Neural cell (in vitro differentiated cells): Measurements from ENCODE around the gene UVRAG. TPM values are rescaled to one million over a fixed set of nuclear protein-coding genes. Genes with fewer than 3 reads are reported as not detected.

Experiments
- H2AFZ ChIP-seq: fragments of 200-600, 300-800 bp; sonication (generic), shearing (Covaris generic); 2 replicates; pipeline ENCODE4 v1.6.0; 2014; ENCODE audit warnings: low read depth, mild to moderate bottlenecking, antibody characterized with exemption, low read length, moderate library complexity
- H3F3A ChIP-seq: fragments of 200-600 bp; shearing (Covaris generic); 2 replicates; pipeline ENCODE4 v1.6.1; 2016; ENCODE audit warnings: mild to moderate bottlenecking, moderate library complexity, mixed read lengths, antibody characterized with exemption, low read length; ENCODE audit not compliant: insufficient read depth, poor library complexity, severe bottlenecking
- H3K27ac ChIP-seq: fragments of 200-600, 300-800 bp; sonication (generic), shearing (Covaris generic); 2 replicates; pipeline ENCODE4 v1.5.1; 2014; ENCODE audit warnings: mild to moderate bottlenecking, low read length, moderate library complexity
- H3K27me3 ChIP-seq: fragments of 300-800, 200-600 bp; sonication (generic), shearing (Covaris generic); 2 replicates; pipeline ENCODE4 v1.6.0; 2014; ENCODE audit warnings: mild to moderate bottlenecking, low read depth, low read length, moderate library complexity; ENCODE audit not compliant: insufficient read depth
- H3K36me3 ChIP-seq: fragments of 300-800, 200-600 bp; sonication (generic), shearing (Covaris generic); 2 replicates; pipeline ENCODE4 v1.5.1; 2014; ENCODE audit warnings: mild to moderate bottlenecking, antibody characterized with exemption, low read length, moderate library complexity; ENCODE audit not compliant: insufficient read depth
- H3K4me2 ChIP-seq: fragments of 300-800, 200-600 bp; sonication (generic), shearing (Covaris generic); 2 replicates; pipeline ENCODE4 v1.6.0; 2014; ENCODE audit warnings: mild to moderate bottlenecking, low read length
- H3K4me3 ChIP-seq: fragments of 300-800, 200-600 bp; sonication (generic), shearing (Covaris generic); 2 replicates; pipeline ENCODE4 v1.5.1; 2014; ENCODE audit warnings: mild to moderate bottlenecking, low read length, moderate library complexity
- H3K79me2 ChIP-seq: fragments of 200-600 bp; shearing (Covaris generic); replicated peaks from 2 replicates; pipeline ENCODE4 v1.6.0; 2014; ENCODE audit warnings: mild to moderate bottlenecking, low read length, moderate library complexity; ENCODE audit not compliant: insufficient read depth
- H3K9ac ChIP-seq: fragments of 300-800, 200-600 bp; sonication (generic), shearing (Covaris generic); 2 replicates; pipeline ENCODE4 v1.6.1; 2016; ENCODE audit warnings: mild to moderate bottlenecking, low read length, mixed read lengths
- H3K9me2 ChIP-seq: fragments of 200-600 bp; shearing (Covaris generic); 2 replicates; pipeline ENCODE4 v1.6.1; 2016; ENCODE audit warnings: mild to moderate bottlenecking, low read length, mixed read lengths; ENCODE audit not compliant: insufficient read depth
- H3K9me3 ChIP-seq: fragments of 200-600, 300-800 bp; sonication (generic), shearing (Covaris generic); 2 replicates; pipeline ENCODE4 v1.6.1; 2016; ENCODE audit warnings: mild to moderate bottlenecking, mixed run types, low read length, moderate library complexity, mixed read lengths
- H4K20me1 ChIP-seq: fragments of 200-600 bp; shearing (Covaris generic); 2 replicates; pipeline ENCODE4 v1.6.1; 2016; ENCODE audit warnings: mild to moderate bottlenecking, mixed run types; ENCODE audit not compliant: insufficient read depth
- EP300 ChIP-seq: fragments of 450-650 bp; conservative IDR thresholded peaks from 2 replicates; pipeline ENCODE4 v1.6.1; 2014; ENCODE audit warnings: antibody characterized with exemption, mild to moderate bottlenecking, moderate library complexity; ENCODE audit not compliant: poor library complexity, severe bottlenecking
- EZH2 ChIP-seq: fragments of 200-600, 300-800 bp; shearing (Covaris generic), sonication (generic); IDR thresholded peaks from 2 replicates; pipeline ENCODE4 v1.6.1; 2014; ENCODE audit warnings: antibody characterized with exemption, low read length, borderline replicate concordance, mild to moderate bottlenecking; ENCODE audit not compliant: insufficient read depth, poor library complexity, severe bottlenecking
- MXI1 ChIP-seq: fragments of 450-650 bp; conservative IDR thresholded peaks from 2 replicates; pipeline ENCODE4 v1.6.1; 2014; ENCODE audit warnings: antibody characterized with exemption, mild to moderate bottlenecking; ENCODE audit not compliant: poor library complexity, severe bottlenecking
- POLR2AphosphoS5 ChIP-seq: IDR thresholded peaks from 2 replicates; pipeline ENCODE4 v1.6.1; 2012
- RAD21 ChIP-seq: fragments of 450-650 bp; conservative IDR thresholded peaks from 2 replicates; pipeline ENCODE4 v1.6.1; 2014; ENCODE audit warnings: antibody characterized with exemption, mild to moderate bottlenecking, moderate library complexity
- REST ChIP-seq: IDR thresholded peaks from 2 replicates; pipeline ENCODE4 v1.6.1; 2012; ENCODE audit warnings: borderline replicate concordance
- SMC3 ChIP-seq: fragments of 450-650 bp; conservative IDR thresholded peaks from 2 replicates; pipeline ENCODE4 v1.6.1; 2014; ENCODE audit warnings: antibody characterized with exemption, mild to moderate bottlenecking, moderate library complexity; ENCODE audit not compliant: poor library complexity
- TAF1 ChIP-seq: IDR thresholded peaks from 2 replicates; pipeline ENCODE4 v1.6.1; 2012; ENCODE audit warnings: low read depth
- polyA plus RNA-seq: library from polyadenylated mRNA; depleted of rRNA; stranded (reverse); fragments of >200 nt; gene quantifications from 2 replicates; pipeline ENCODE4 v1.2.3, GENCODE V29; 2014
- TF ChIP-seq, protein P1 (sequence below): fragments of 450-650 bp; IDR thresholded peaks from 2 replicates; pipeline ENCODE4 v1.5.1; 2014; ENCODE audit warnings: antibody characterized with exemption, mild to moderate bottlenecking, moderate library complexity; ENCODE audit not compliant: poor library complexity, severe bottlenecking

Gene UVRAG
- polyA plus RNA-seq, 1 donor from 2014 or later = 31.6 TPM

GRCh38 chr11:76103460-76103859 lies 288.4 kb downstream of the UVRAG start:
- Histone ChIP-seq H3K27ac (no peak overlapping the region), H3K36me3 (no peaks in the 10 kb centered on the region), H2AFZ (no peak overlapping the region), H3K9ac (no peak overlapping the region), H3K9me3 (no peaks in the 10 kb centered on the region), H3K27me3 (no peaks in the 10 kb centered on the region), H3K79me2 (no peaks in the 10 kb centered on the region), H4K20me1 (no peaks in the 10 kb centered on the region), H3K4me2 (no peak overlapping the region), H3F3A (no peaks in the 10 kb centered on the region), H3K9me2 (no peaks in the 10 kb centered on the region), H3K4me3 (no peak overlapping the region)
- no peak for TF ChIP-seq MXI1

DNA sequence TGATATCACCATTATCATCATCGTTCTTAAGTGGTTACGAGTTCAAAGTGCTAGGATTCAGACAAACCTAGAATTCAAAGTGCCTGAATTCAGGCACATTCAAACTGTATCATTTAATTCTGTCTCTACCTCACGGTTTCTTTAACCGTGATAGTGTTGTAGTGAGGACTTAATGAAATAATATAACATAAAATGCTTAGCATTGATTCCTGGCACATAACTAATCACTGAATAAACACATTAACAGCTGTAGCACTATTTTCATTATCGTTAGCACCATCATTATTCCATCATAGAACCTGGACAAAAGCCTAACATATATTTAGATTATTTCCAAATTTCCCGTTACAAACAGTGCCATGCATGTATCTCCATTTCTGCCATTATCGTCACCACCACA lies 289.3 kb downstream of the UVRAG start:
- Histone ChIP-seq H3K79me2 (no peaks in the 10 kb centered on the region), H3K4me2 (no peak overlapping the region)
- TF ChIP-seq EP300 (no peak), MXI1 (no peak), EZH2 (no peak), RAD21 (no peak), REST (no peak), POLR2AphosphoS5 (no peak), TAF1 (no peak), SMC3 (no peak)
- TF ChIP-seq, protein P1, sequence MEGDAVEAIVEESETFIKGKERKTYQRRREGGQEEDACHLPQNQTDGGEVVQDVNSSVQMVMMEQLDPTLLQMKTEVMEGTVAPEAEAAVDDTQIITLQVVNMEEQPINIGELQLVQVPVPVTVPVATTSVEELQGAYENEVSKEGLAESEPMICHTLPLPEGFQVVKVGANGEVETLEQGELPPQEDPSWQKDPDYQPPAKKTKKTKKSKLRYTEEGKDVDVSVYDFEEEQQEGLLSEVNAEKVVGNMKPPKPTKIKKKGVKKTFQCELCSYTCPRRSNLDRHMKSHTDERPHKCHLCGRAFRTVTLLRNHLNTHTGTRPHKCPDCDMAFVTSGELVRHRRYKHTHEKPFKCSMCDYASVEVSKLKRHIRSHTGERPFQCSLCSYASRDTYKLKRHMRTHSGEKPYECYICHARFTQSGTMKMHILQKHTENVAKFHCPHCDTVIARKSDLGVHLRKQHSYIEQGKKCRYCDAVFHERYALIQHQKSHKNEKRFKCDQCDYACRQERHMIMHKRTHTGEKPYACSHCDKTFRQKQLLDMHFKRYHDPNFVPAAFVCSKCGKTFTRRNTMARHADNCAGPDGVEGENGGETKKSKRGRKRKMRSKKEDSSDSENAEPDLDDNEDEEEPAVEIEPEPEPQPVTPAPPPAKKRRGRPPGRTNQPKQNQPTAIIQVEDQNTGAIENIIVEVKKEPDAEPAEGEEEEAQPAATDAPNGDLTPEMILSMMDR = no peak

DNA sequence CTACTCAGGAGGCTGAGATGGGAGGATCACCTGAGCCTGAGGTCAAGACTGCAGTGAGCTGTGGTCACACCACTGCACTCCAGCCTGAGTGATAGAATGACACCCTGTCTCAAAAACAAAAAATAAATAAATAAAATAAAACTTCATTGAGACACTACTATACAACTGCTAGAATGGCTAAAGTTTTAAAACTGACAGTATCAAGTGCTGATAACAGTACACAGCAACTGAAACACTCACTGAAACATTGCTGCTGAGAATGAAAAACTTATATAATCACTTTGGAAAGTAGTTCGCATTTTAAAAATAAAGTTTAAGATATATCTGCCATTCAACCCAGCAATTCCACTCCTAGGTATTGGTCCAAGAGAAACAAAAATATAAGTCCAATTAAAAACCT lies 290.6 kb downstream of the UVRAG start:
- no peak overlapping the region for H3K4me3 ChIP-seq
- no peaks in the 10 kb centered on the region for H3K79me2 ChIP-seq

More for the DNA sequence above, 289.3 kb downstream of the UVRAG start:
- Histone ChIP-seq H3K9ac (no peak overlapping the region), H4K20me1 (no peaks in the 10 kb centered on the region), H3K27ac (no peak overlapping the region), H3K36me3 (no peaks in the 10 kb centered on the region), H3F3A (no peaks in the 10 kb centered on the region), H3K27me3 (no peaks in the 10 kb centered on the region), H2AFZ (no peak overlapping the region), H3K9me2 (no peaks in the 10 kb centered on the region), H3K9me3 (no peaks in the 10 kb centered on the region), H3K4me3 (no peak overlapping the region)

More for the DNA sequence above, 290.6 kb downstream of the UVRAG start:
- Histone ChIP-seq H3K36me3 (no peaks in the 10 kb centered on the region), H2AFZ (no peak overlapping the region), H3K9me3 (no peaks in the 10 kb centered on the region), H3K4me2 (no peak overlapping the region), H4K20me1 (no peaks in the 10 kb centered on the region), H3K27ac (no peak overlapping the region), H3K27me3 (no peaks in the 10 kb centered on the region), H3K9me2 (no peaks in the 10 kb centered on the region), H3F3A (no peaks in the 10 kb centered on the region), H3K9ac (no peak overlapping the region)
- TF ChIP-seq EZH2 (no peak), EP300 (no peak), SMC3 (no peak), POLR2AphosphoS5 (no peak), RAD21 (no peak), MXI1 (no peak), TAF1 (no peak)
- TF ChIP-seq, protein P1 = no peak
